ENCODE results near the gene DTHD1.
A peak's percentile ranks its signal among the peaks of the same experiment; 100 is the strongest.

The DTHD1 gene

GRCh38 chr4:36280555-36280954 is 861 bp upstream of the DTHD1 start:
- no peak for TF ChIP-seq Cebpa-rat (IDR thresholded peaks at IDR 0.05)
- no peaks in the 10 kb centered on the region for H3K27me3 ChIP-seq
- H3K9me3 ChIP-seq (replicated peaks in 1 of 11) = no peaks in the 10 kb centered on the region
- peak overlapping the region; percentile 51 to 71 (median 60) for H3K4me2 ChIP-seq
- no peak overlapping the region for H3K4me3 ChIP-seq
- peak overlapping the region in 1 of 11 experiments; percentile 23; a peak in 1 of 22 replicates for H3K9ac ChIP-seq
- no peaks in the 10 kb centered on the region for H3K36me3 ChIP-seq
- H3K4me1 ChIP-seq = peaks cover 16 to 46% (median 22%) of the 10 kb centered on the region in 10 experiments
- H3K27ac ChIP-seq = peak overlapping the region in 5 of 11 experiments; percentile 1 to 25 (median 18); a peak in 4 of 22 replicates
- no peaks in the 10 kb centered on the region for H4K20me1 ChIP-seq

DNA sequence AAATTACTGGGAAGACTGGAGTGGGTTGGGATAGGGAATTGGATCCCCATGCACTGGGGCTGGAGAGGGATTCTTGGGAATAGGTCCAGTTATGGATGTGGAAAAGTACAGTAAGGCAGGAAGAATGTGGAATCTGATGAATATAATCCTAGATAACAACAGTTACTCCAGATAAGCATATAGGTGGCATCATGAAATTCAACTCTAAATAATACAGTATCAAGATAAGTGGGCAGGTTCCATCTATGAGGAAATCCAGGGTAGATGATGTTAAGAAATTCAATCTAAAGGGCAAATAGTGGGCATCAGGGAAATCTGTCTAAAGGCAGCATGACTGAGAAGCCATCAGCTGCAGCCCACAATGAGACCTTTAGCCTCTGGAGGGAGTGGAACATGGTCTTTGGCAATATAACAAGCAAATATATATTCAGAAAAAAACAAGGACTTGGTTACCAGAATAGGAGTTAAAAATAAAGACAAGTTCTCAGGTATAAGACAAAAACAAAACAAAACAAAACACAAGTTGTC is 1.2 kb downstream of the DTHD1 start:
- H3K27ac ChIP-seq = no peak overlapping the region
- H3K4me3 ChIP-seq = no peak overlapping the region
- H3K9ac ChIP-seq = no peak overlapping the region
- no peak for TF ChIP-seq Cebpa-rat (IDR thresholded peaks at IDR 0.05)
- H3K9me3 ChIP-seq (replicated peaks in 1 of 11) = no peaks in the 10 kb centered on the region
- H3K4me2 ChIP-seq = no peak overlapping the region
- H3K4me1 ChIP-seq = peaks cover 20 to 55% (median 31%) of the 10 kb centered on the region in 10 experiments
- no peaks in the 10 kb centered on the region for H4K20me1 ChIP-seq
- no peaks in the 10 kb centered on the region for H3K36me3 ChIP-seq
- no peaks in the 10 kb centered on the region for H3K27me3 ChIP-seq

DNA sequence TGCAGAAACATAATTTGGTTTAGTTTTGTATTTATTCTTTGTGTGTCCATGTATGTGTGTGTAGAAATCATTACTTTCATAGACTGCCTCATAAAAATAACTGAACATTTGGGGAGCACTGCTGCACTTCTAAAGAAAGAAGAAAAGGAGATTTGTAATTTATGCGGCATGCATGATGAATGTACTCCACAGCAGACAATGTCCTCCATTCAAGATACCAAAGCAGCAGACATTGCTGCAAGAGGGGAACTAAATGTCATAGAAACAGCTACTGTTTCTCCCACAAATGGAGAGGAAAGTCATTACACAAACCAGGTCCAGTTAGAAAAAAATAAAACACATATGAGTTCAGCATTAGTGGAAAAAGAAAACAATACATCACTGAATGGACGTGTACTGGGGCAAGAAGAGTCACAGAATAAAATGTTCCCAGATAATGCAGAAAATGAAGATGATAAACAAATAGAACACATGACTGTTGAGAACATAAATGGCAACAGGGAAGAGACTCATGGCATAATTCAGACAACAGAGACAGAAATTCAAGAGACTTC is 2.6 kb downstream of the DTHD1 start:
- no peaks in the 10 kb centered on the region for H4K20me1 ChIP-seq
- no peak for TF ChIP-seq Cebpa-rat (IDR thresholded peaks at IDR 0.05)
- H3K36me3 ChIP-seq = no peaks in the 10 kb centered on the region
- H3K27me3 ChIP-seq = no peaks in the 10 kb centered on the region
- peaks cover 20 to 68% (median 40%) of the 10 kb centered on the region in 10 experiments for H3K4me1 ChIP-seq
- H3K4me3 ChIP-seq = no peak overlapping the region
- H3K4me2 ChIP-seq = peak overlapping the region in 4 of 11 experiments; percentile 10 to 59 (median 25); a peak in 7 of 22 replicates
- H3K9me3 ChIP-seq (replicated peaks in 1 of 11) = no peaks in the 10 kb centered on the region
- H3K9ac ChIP-seq = no peak overlapping the region
- no peak overlapping the region for H3K27ac ChIP-seq

DNA sequence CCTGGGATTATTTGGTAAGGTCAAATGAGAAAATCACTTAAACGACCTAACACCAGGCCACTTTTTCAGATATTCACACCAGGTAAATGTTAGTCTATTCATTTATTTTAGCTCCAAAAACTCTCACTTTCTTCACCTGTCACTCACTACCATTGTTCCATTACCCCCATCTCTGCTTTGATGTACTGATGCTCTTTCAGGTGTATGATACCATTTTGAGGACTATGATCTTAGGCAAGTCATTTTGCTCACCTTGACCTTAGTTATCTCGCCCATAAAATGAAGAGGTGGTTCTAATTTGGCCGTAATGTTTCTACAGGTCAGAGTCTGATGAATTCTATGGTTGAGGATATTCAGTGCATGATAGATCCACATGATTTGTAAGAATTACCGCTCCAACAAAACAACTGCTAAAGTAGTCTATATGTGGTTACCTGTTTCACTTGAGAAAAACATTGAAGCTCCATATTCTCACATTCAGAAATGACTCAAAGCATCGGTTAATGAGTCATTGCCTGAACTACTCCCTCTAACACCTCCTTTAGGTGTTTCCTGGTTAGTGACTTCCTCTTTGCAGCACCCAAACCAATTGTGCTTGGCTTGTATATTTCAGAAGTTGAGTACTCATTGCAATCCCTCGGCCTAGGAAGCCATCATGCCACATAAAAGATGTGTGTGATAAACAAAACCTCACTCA is 4.5 kb downstream of the DTHD1 start:
- no peak overlapping the region for H3K4me3 ChIP-seq
- no peaks in the 10 kb centered on the region for H3K36me3 ChIP-seq
- H3K27ac ChIP-seq = peak overlapping the region in 4 of 11 experiments; percentile 6 to 46 (median 17); a peak in 6 of 22 replicates
- H3K27me3 ChIP-seq = no peaks in the 10 kb centered on the region
- no peak for TF ChIP-seq Cebpa-rat (IDR thresholded peaks at IDR 0.05)
- peaks cover 9 to 66% (median 30%) of the 10 kb centered on the region in 10 experiments for H3K4me1 ChIP-seq
- no peaks in the 10 kb centered on the region for H4K20me1 ChIP-seq
- H3K4me2 ChIP-seq = peak overlapping the region in 9 of 11 experiments; percentile 1 to 60 (median 40); a peak in 14 of 22 replicates
- no peaks in the 10 kb centered on the region for H3K9me3 ChIP-seq (replicated peaks in 1 of 11)
- no peak overlapping the region for H3K9ac ChIP-seq

DNA sequence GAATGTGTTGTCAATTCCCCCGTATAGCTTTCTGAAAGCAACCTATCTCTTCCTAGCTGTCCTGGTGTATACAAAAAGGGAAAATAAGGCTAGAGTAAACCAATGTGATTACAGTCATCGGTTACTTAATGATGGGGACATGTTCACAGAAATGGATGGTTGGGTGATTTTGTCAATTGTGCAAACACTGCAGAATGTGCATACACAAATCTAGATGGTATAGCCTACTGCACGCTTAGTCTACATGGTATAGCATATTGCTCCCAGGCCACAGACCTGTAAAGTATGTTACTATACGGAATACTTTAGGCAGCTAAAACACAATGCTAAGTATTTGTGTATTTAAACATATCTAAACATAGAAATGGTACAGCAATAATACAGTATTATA is 5.1 kb downstream of the DTHD1 start:
- H3K4me2 ChIP-seq = peak overlapping the region in 9 of 11 experiments; percentile 1 to 60 (median 40); a peak in 13 of 22 replicates
- H3K36me3 ChIP-seq = no peaks in the 10 kb centered on the region
- H3K27ac ChIP-seq = peak overlapping the region in 4 of 11 experiments; percentile 6 to 33 (median 17); a peak in 5 of 22 replicates
- peaks cover 4 to 61% (median 25%) of the 10 kb centered on the region in 10 experiments for H3K4me1 ChIP-seq
- no peaks in the 10 kb centered on the region for H3K9me3 ChIP-seq (replicated peaks in 1 of 11)
- no peak overlapping the region for H3K4me3 ChIP-seq
- H3K9ac ChIP-seq = no peak overlapping the region
- TF ChIP-seq Cebpa-rat (IDR thresholded peaks at IDR 0.05) = no peak
- H3K27me3 ChIP-seq = no peaks in the 10 kb centered on the region
- no peaks in the 10 kb centered on the region for H4K20me1 ChIP-seq

DNA sequence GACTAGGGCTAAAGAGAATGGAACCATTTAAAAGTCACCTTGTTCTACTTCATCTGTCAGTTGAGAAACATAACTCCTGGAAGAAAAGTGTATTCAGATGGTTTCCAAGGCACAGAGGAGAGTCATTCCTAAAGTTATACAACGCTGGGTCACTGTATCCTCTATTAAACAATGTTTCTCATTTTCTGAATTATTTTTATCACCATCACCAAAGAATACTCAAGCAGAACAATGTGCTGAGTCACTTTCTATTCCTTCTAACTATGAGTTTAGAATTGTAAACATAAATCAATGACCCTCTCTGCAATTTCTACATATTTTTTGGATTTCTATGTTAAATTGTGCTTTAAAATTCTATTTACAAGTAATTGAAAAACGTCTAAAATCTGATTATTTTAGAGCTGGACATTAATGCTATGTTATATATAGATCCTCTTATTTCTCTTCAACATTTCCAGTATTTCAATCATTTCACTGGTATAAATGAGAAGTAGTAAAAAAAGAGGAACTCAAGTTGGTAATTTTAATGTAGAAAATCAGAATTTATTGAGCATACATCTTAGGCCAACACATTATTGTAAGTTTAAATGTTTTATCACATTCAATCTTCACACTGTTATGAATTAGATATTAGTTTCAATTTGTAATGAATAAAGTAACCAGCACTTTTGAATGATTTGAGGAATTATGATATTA is 7.5 kb downstream of the DTHD1 start:
- H3K4me3 ChIP-seq = no peak overlapping the region
- H3K4me2 ChIP-seq = peak overlapping the region in 8 of 11 experiments; percentile 8 to 84 (median 70); a peak in 14 of 22 replicates
- no peaks in the 10 kb centered on the region for H3K9me3 ChIP-seq (replicated peaks in 1 of 11)
- no peaks in the 10 kb centered on the region for H3K36me3 ChIP-seq
- peak overlapping the region in 6 of 11 experiments; percentile 4 to 62 (median 40); a peak in 8 of 22 replicates for H3K9ac ChIP-seq
- H3K4me1 ChIP-seq = peaks cover 0 to 71% (median 27%) of the 10 kb centered on the region in 10 experiments; a peak in 14 of 20 replicates
- H3K27ac ChIP-seq = peak overlapping the region in 10 of 11 experiments; percentile 30 to 86 (median 66); a peak in 20 of 22 replicates
- no peaks in the 10 kb centered on the region for H4K20me1 ChIP-seq
- H3K27me3 ChIP-seq = no peaks in the 10 kb centered on the region
- no peak for TF ChIP-seq Cebpa-rat (IDR thresholded peaks at IDR 0.05)

DNA sequence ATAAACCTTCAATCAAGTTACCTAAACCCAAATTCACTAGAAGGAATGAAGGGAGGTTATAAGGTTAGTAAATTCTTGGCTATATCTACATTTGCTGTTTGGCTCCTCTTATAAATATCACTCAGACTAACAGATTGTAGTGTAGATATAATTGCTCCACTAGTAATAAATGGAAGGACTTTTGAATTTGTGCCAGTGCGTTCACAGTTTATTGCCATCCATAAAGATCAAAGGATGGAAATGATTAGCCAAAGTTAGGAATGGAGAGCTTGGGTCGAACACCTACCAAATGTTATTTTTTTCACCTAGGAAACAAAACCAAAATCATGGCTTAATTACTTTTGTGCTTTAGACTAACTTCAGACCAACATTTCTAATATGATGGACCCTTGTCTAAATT is 9.2 kb downstream of the DTHD1 start:
- no peak for TF ChIP-seq Cebpa-rat (IDR thresholded peaks at IDR 0.05)
- no peaks in the 10 kb centered on the region for H4K20me1 ChIP-seq
- H3K27ac ChIP-seq = no peak overlapping the region
- peaks cover 0 to 55% (median 22%) of the 10 kb centered on the region in 10 experiments; a peak in 14 of 20 replicates for H3K4me1 ChIP-seq
- no peak overlapping the region for H3K4me2 ChIP-seq
- no peak overlapping the region for H3K4me3 ChIP-seq
- no peaks in the 10 kb centered on the region for H3K9me3 ChIP-seq (replicated peaks in 1 of 11)
- no peaks in the 10 kb centered on the region for H3K27me3 ChIP-seq
- H3K9ac ChIP-seq = no peak overlapping the region
- H3K36me3 ChIP-seq = no peaks in the 10 kb centered on the region

DNA sequence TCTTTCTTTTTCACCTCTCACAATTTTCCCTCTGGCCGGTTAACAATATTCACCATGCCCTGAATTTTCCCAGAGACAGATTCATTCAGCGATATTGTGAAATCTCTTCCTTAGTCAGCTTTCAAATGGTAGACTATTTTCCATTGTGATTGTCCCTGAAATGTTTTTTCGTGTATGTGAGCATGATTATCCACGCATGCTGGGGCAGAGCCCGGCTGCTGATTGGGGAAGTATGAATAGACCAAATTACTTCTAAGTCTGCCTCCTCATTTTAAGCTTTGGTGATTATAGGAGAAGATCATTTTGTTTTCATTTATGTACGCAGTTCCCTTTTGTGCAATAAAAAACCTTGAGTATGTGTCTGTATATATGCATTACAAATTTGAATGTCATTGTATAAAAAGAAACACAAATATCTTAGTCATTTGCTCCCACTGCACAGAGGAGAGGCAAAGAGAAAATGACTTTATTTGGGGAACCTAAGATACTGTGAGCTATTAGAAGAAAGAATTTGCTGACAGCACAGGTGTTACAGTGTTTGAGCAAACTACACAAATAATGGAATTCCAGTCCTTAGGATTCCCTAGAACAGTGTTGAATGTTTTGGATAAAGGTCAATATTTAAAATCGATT is 11.3 kb downstream of the DTHD1 start:
- Histone ChIP-seq H3K9me3 (replicated peaks in 1 of 11) (no peaks in the 10 kb centered on the region), H3K36me3 (no peaks in the 10 kb centered on the region), H3K27ac (peak overlapping the region in 3 of 11 experiments; percentile 26 to 49 (median 28); a peak in 4 of 22 replicates), H3K4me3 (no peak overlapping the region), H4K20me1 (no peaks in the 10 kb centered on the region), H3K4me1 (peaks cover 0 to 44% (median 13%) of the 10 kb centered on the region in 10 experiments; a peak in 14 of 20 replicates), H3K4me2 (peak overlapping the region in 4 of 11 experiments; percentile 21 to 58 (median 37); a peak in 7 of 22 replicates), H3K27me3 (no peaks in the 10 kb centered on the region), H3K9ac (0 out of 22 replicates have a peak overlapping the region, but pooled peaks of 1 of the 11 experiments have one; percentile 16)
- TF ChIP-seq Cebpa-rat (IDR thresholded peaks at IDR 0.05) = peak in 1 of 11 experiments; percentile 31; a peak in 2 of 22 replicates

All from BLaER1 treated with 17β-estradiol and CSF1 and Interleukin-3, amounts not matched to agents 10 nM and 100 nM (cell line).